HepG2 (cell line): Measurements from ENCODE around the gene TMF1. TPM values are rescaled to one million over a fixed set of nuclear protein-coding genes. Genes with fewer than 3 reads are reported as not detected.

Source experiments
- ATAC-seq: fragments of 200-7000 bp; cut with Tn5 transposase; 3 replicates; pipeline ENCODE4 v1.9.1; 2020; ENCODE audit warnings: mild to moderate bottlenecking, moderate library complexity
- BruUV-seq: library from RNA; stranded (reverse); fragments of 400-500 nt; replicated peaks from 2 replicates; lab custom pipeline; 2021; lab: Mats Ljungman, UMichigan
- CTCF ChIA-PET: fragments of 300-600 bp; formaldehyde crosslinking; extraction: SDS; loops from one replicate; lab custom pipeline; 2021; ENCODE audit warnings: low total read pairs, inconsistent platforms, low intra/inter-chr PET ratio; lab: Yijun Ruan, JAX
- POLR2A ChIA-PET: fragments of 350-600 bp; sonication (Branson Sonifier 250); formaldehyde crosslinking; loops from one replicate; lab custom pipeline; 2020; ENCODE audit warnings: antibody characterized with exemption, inconsistent platforms; lab: Yijun Ruan, JAX
- DNase-seq: peaks from one replicate; pipeline ENCODE4 v3.0.0-alpha.2; 2015; ENCODE audit warnings: low spot score
- FAIRE-seq: peaks from 3 replicates; lab custom pipeline; 2011; peaks lifted over from hg19 to GRCh38; lab: Jason Lieb, UNC
- H2AFZ ChIP-seq: one replicate; pipeline ENCODE4 v1.6.1; 2011; ENCODE audit warnings: low read length, inconsistent platforms
- H3K27ac ChIP-seq: fragments of 300-600 bp; 3 replicates; pipeline ENCODE4 v1.8.0; 2011; ENCODE audit warnings: mixed run types, mild to moderate bottlenecking, mixed read lengths, low read length, inconsistent platforms; ENCODE audit not compliant: insufficient read depth; ENCODE audit errors: extremely low read length
- H3K27me3 ChIP-seq, 2 experiments: fragments of 200-600 bp in 1 of 2; 2 replicates in 1 of 2; 3 replicates in 1 of 2; pipeline versions ENCODE4 v1.6.0 to v1.8.0; 2011; ENCODE audit warnings: low read length in 2 of 2, mild to moderate bottlenecking in 2 of 2, moderate library complexity in 2 of 2, inconsistent platforms in 1 of 2; ENCODE audit not compliant: insufficient read depth in 2 of 2, control insufficient read depth in 1 of 2
- H3K36me3 ChIP-seq, 2 experiments: fragments of 200-600 bp in 1 of 2; replicated peaks in 1 of 2; 2 replicates in 1 of 2; 3 replicates in 1 of 2; pipeline versions ENCODE4 v1.5.1 to v1.8.0; 2011; ENCODE audit warnings: low read length in 2 of 2, inconsistent platforms in 1 of 2; ENCODE audit not compliant: insufficient read depth in 2 of 2, control insufficient read depth in 1 of 2
- H3K4me1 ChIP-seq: 2 replicates; pipeline ENCODE4 v1.5.1; 2012; ENCODE audit warnings: low read length, inconsistent platforms; ENCODE audit not compliant: insufficient read depth
- H3K4me2 ChIP-seq: 2 replicates; pipeline ENCODE4 v1.6.0; 2011; ENCODE audit warnings: low read depth, low read length, inconsistent platforms
- H3K4me3 ChIP-seq, 3 experiments: fragments of 200-600 bp in 1 of 3; sonication (generic), shearing (Covaris generic) in 1 of 3; replicated peaks in 1 of 3; 2 replicates each; pipeline ENCODE4 v1.5.1; 2011 to 2016; ENCODE audit warnings: low read length in 3 of 3, inconsistent platforms in 2 of 3, low read depth in 2 of 3, mild to moderate bottlenecking in 2 of 3, control low read depth in 1 of 3, mixed read lengths in 1 of 3; ENCODE audit not compliant: insufficient read depth in 1 of 3
- H3K79me2 ChIP-seq: one replicate; pipeline ENCODE4 v1.6.1; 2011; ENCODE audit warnings: low read length, inconsistent platforms; ENCODE audit not compliant: insufficient read depth
- H3K9ac ChIP-seq: 2 replicates; pipeline ENCODE4 v1.6.0; 2011; ENCODE audit warnings: mild to moderate bottlenecking, low read depth, low read length, inconsistent platforms; ENCODE audit not compliant: insufficient read depth
- H3K9me3 ChIP-seq: 2 replicates; pipeline ENCODE4 v1.5.1; 2012; ENCODE audit warnings: mild to moderate bottlenecking, low read length
- H4K20me1 ChIP-seq: 2 replicates; pipeline ENCODE4 v1.6.0; 2011; ENCODE audit warnings: inconsistent platforms, mild to moderate bottlenecking, low read length, moderate library complexity; ENCODE audit not compliant: insufficient read depth
- CENPBD1 ChIP-seq: sonication (generic); formaldehyde crosslinking; IDR thresholded peaks from 2 replicates; pipeline ENCODE4 v1.8.0; 2022; ENCODE audit warnings: missing genetic modification reagents, low read depth, mild to moderate bottlenecking, borderline replicate concordance
- CREBL2 ChIP-seq: sonication (generic); formaldehyde crosslinking; IDR thresholded peaks from 2 replicates; pipeline ENCODE4 v1.8.1; 2023; ENCODE audit warnings: missing genetic modification reagents, mild to moderate bottlenecking, borderline replicate concordance
- KAT8 ChIP-seq: IDR thresholded peaks from 2 replicates; pipeline ENCODE4 v1.6.1; 2016; ENCODE audit warnings: missing genetic modification reagents, missing compliant biosample characterization
- MEIS2 ChIP-seq: sonication (generic); formaldehyde crosslinking; IDR thresholded peaks from 2 replicates; pipeline ENCODE4 v1.9.0; 2021; ENCODE audit warnings: mild to moderate bottlenecking, missing genetic modification reagents
- MLLT10 ChIP-seq: sonication (generic); formaldehyde crosslinking; IDR thresholded peaks from 2 replicates; pipeline ENCODE4 v1.4.0; 2020; ENCODE audit warnings: missing genetic modification reagents
- MXD4 ChIP-seq: IDR thresholded peaks from 2 replicates; pipeline ENCODE4 v1.6.1; 2016; ENCODE audit warnings: mild to moderate bottlenecking, missing biosample characterization, missing genetic modification reagents
- SP5 ChIP-seq: IDR thresholded peaks from 2 replicates; pipeline ENCODE4 v1.6.1; 2016; ENCODE audit warnings: low read depth, borderline replicate concordance
- TFDP1 ChIP-seq: IDR thresholded peaks from 2 replicates; pipeline ENCODE4 v1.6.1; 2016; ENCODE audit warnings: missing compliant biosample characterization, missing genetic modification reagents, borderline replicate concordance
- ZFX ChIP-seq: sonication (generic); formaldehyde crosslinking; IDR thresholded peaks from 2 replicates; pipeline ENCODE4 v1.4.0; 2020; ENCODE audit warnings: mild to moderate bottlenecking, low read depth, missing genetic modification reagents, moderate library complexity
- ZNF281 ChIP-seq: sonication (generic); formaldehyde crosslinking; IDR thresholded peaks from 2 replicates; pipeline ENCODE4 v1.4.0; 2020; ENCODE audit warnings: missing genetic modification reagents, borderline replicate concordance
- ZNF282 ChIP-seq: fragments of 450-650 bp; IDR thresholded peaks from 2 replicates; pipeline ENCODE4 v1.6.1; 2018; ENCODE audit not compliant: partially characterized antibody
- ZNF331 ChIP-seq: sonication (generic); formaldehyde crosslinking; IDR thresholded peaks from 2 replicates; pipeline ENCODE4 v1.4.0; 2020; ENCODE audit warnings: missing genetic modification reagents
- ZNF33B ChIP-seq: sonication (generic); formaldehyde crosslinking; IDR thresholded peaks from 2 replicates; pipeline ENCODE4 v1.5.1; 2020; ENCODE audit warnings: mild to moderate bottlenecking, missing genetic modification reagents
- ZNF354B ChIP-seq: sonication (generic); formaldehyde crosslinking; IDR thresholded peaks from 2 replicates; pipeline ENCODE4 v1.8.0; 2022; ENCODE audit warnings: mild to moderate bottlenecking, missing genetic modification reagents
- ZNF572 ChIP-seq: sonication (generic); formaldehyde crosslinking; IDR thresholded peaks from 2 replicates; pipeline ENCODE4 v1.5.1; 2020; ENCODE audit warnings: mild to moderate bottlenecking, missing genetic modification reagents
- WGBS: methylation state at CpG from one replicate; pipeline ENCODE4 v1.1.6; 2017; ENCODE audit warnings: low lambda C conversion rate; 5-methylcytosine and 5-hydroxymethylcytosine counted together
- in situ Hi-C: cut with HindIII; loops from 2 replicates; pipeline ENCODE4 v1.10.0; 2017; ENCODE audit warnings: low pct_unique_long_range_greater_than_20kb; ENCODE audit not compliant: extremely low pct_ligation_motif_present
- intact Hi-C: fragments of 100-400 bp; cut with micrococcal nuclease; formaldehyde crosslinking; loops from one replicate; pipeline ENCODE4 v1.10.0; 2022; ENCODE audit not compliant: unreplicated experiment
- polyA plus RNA-seq, 8 experiments: library from polyadenylated mRNA; depleted of rRNA in 3 of 8; stranded (reverse) in 7 of 8; unstranded in 1 of 8; fragments of >200 nt; fragmentation: Illumina TruSeq in 4 of 8; extraction: Trizol in 4 of 8; gene quantifications; 2 replicates each; pipeline versions ENCODE4 v1.2.1 to v1.2.3, GENCODE V29; 2011 to 2016; ENCODE audit warnings: low read depth in 4 of 8, missing spikeins in 1 of 8, mixed read lengths in 1 of 8; ENCODE audit not compliant: insufficient read depth in 1 of 8
- total RNA-seq, 5 experiments: library from RNA; depleted of rRNA; stranded (reverse); fragments of >200 nt; fragmentation: Illumina TruSeq; extraction: Trizol; gene quantifications; 2 replicates each; pipeline ENCODE4 v1.2.3, GENCODE V29; 2016; ENCODE audit warnings: low read depth in 1 of 5

Gene TMF1
- total and polyA plus RNA-seq, 2 of the 13 experiments (the other 11 are each of a cell fraction or from before 2014, with no cell fraction given), result 12.1 to 38.4 TPM

GRCh38 chr3:69059688-69060087 is 7.6 kb upstream of the TMF1 start (continued):
- TF ChIP-seq ZNF281 (CRISPR knock-in tag) (no peak), ZNF33B (CRISPR knock-in tag) (no peak), ZNF354B (CRISPR knock-in tag) (no peak), MXD4 (CRISPR knock-in tag) (no peak), KAT8 (CRISPR knock-in tag) (no peak)

GRCh38 chr3:69058947-69059224 is 6.8 kb upstream of the TMF1 start:
- H3K36me3 ChIP-seq, result peaks cover 7 to 47% of the 10 kb centered on the region in 2 experiments
- FAIRE-seq (no peak), ATAC-seq (no peak), DNase-seq (no peak)
- H3K27ac ChIP-seq, result no peak overlapping the region
- no peaks in the 10 kb centered on the region for H3K79me2 ChIP-seq
- no peaks in the 10 kb centered on the region; the same call in 1 of the 2 replicates for H4K20me1 ChIP-seq
- intact Hi-C loops, result no loop called here
- H3K9ac ChIP-seq, result no peak overlapping the region
- in situ Hi-C loops, result no loop called here
- no peaks in the 10 kb centered on the region for H3K4me1 ChIP-seq
- H3K9me3 ChIP-seq, result no peaks in the 10 kb centered on the region
- POLR2A ChIA-PET, result no interaction called here
- no TSS peak for BruUV-seq
- TF ChIP-seq ZNF572 (CRISPR knock-in tag) (no peak), SP5 (CRISPR knock-in tag) (no peak), MEIS2 (CRISPR knock-in tag) (no peak), CREBL2 (CRISPR knock-in tag) (no peak), ZFX (CRISPR knock-in tag) (no peak), TFDP1 (no peak), MLLT10 (no peak), ZNF331 (no peak), CENPBD1 (CRISPR knock-in tag) (no peak), ZNF282 (no peak)
- TF ChIP-seq, all 625 proteins: peak for 0
- Histone ChIP-seq H3K27me3 (no peaks in the 10 kb centered on the region), H3K4me2 (no peak overlapping the region), H3K4me3 (no peak overlapping the region), H2AFZ (no peak overlapping the region)
- 95% methylated on average over 2 of the region's 2 CpGs for WGBS
- CTCF ChIA-PET, result no interaction called here
